Gastrocnemius medialis (tissue), 4 donors: ENCODE data around the gene PIP5KL1. TPM values are rescaled to one million over a fixed set of nuclear protein-coding genes. Genes with fewer than 3 reads are reported as not detected.

Experiments used
- ATAC-seq, 2 donors: fragments of 150-250 bp; one replicate each; pipeline ENCODE4 v1.9.1; 2016
- DNase-seq, 2 donors: peaks; one replicate each; pipeline ENCODE4 v3.0.0-alpha.2; 2019
- H3K27ac ChIP-seq, 4 donors: fragments of 200-600 bp; sonication (generic); 1 replicate in 1 of 4; 2 replicates in 3 of 4; pipeline ENCODE4 v1.5.1; 2016 to 2018; ENCODE audit warnings: mild to moderate bottlenecking in 2 of 4, moderate library complexity in 1 of 4
- H3K27me3 ChIP-seq, 3 donors: fragments of 200-600 bp; sonication (generic) in 2 of 3; 1 replicate in 1 of 3; 2 replicates in 2 of 3; pipeline versions ENCODE4 v1.5.1 to v1.6.0; 2016 to 2019; ENCODE audit warnings: mild to moderate bottlenecking in 1 of 3, moderate library complexity in 1 of 3
- H3K36me3 ChIP-seq, 2 donors: fragments of 200-600 bp; sonication (generic) in 1 of 2; one replicate each; pipeline ENCODE4 v1.5.1; 2017 to 2018
- H3K4me1 ChIP-seq, 2 donors: fragments of 200-600 bp; sonication (generic) in 1 of 2; one replicate each; pipeline ENCODE4 v1.5.1; 2016 to 2017; ENCODE audit warnings: mild to moderate bottlenecking in 2 of 2
- H3K4me3 ChIP-seq, 4 donors: fragments of 200-600 bp; sonication (generic) in 3 of 4; 1 replicate in 1 of 4; 2 replicates in 3 of 4; pipeline ENCODE4 v1.5.1; 2016 to 2019; ENCODE audit warnings: mild to moderate bottlenecking in 2 of 4
- H3K9me3 ChIP-seq, 3 donors: fragments of 200-600 bp; sonication (generic) in 2 of 3; 1 replicate in 1 of 3; 2 replicates in 2 of 3; pipeline ENCODE4 v1.5.1; 2016 to 2019
- POLR2A ChIP-seq, 2 donors: fragments of 450-650 bp; IDR thresholded peaks; one replicate each; pipeline ENCODE4 v1.6.1; 2017; ENCODE audit warnings: antibody characterized with exemption in 2 of 2, mild to moderate bottlenecking in 2 of 2, moderate library complexity in 2 of 2
- in situ Hi-C, 4 donors: fragments of 200-750 bp; cut with MboI; loops; one replicate each; pipeline versions ENCODE4 v1.15.0 to v1.8.0; 2017; ENCODE audit warnings: low sequenced_read_pairs in 4 of 4
- intact Hi-C: fragments of 100-400 bp; cut with DNase I; formaldehyde crosslinking; loops from one replicate; pipeline ENCODE4 v1.15.1; 2023; ENCODE audit warnings: low total_unique reads
- total RNA-seq, 4 donors: library from RNA; depleted of rRNA; stranded (reverse); fragments of >200 nt; gene quantifications; one replicate each; pipeline versions ENCODE4 v1.1.0 to v1.2.3, GENCODE V29; 2016
- TF ChIP-seq, protein P1 (sequence below), 5 experiments: fragments of 450-650 bp in 3 of 5; fragments of 200-600 bp in 2 of 5; sonication (generic) in 2 of 5; IDR thresholded peaks in 4 of 5; conservative IDR thresholded peaks in 1 of 5; 1 replicate in 4 of 5; 2 replicates in 1 of 5; pipeline ENCODE4 v1.5.1; 2016 to 2019; ENCODE audit warnings: antibody characterized with exemption in 5 of 5, mild to moderate bottlenecking in 3 of 5, moderate library complexity in 3 of 5

PIP5KL1 gene
- total RNA-seq, 4 donors from 2014 or later = 4.2 TPM; not detected in 3

DNA sequence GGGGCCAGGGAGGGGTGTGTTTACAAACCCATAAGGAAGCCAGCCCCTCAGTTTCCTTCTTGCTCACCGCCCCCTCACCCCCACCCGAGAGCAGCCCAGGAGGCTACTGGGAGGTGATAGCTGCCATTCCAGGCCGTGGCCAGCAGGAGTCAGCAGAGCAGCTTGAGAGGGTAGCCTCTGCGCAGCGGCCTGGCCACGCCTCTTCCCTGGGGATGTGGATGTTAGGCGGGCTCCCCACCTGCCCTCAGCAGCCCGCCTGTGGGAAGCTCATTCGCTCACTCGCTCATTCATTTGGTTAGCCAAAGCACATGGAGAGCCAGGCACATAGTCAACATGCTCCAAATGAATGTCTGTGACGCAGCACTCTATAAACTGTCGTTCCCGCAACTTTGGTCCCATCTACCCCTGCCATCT, 13.2 kb upstream of the PIP5KL1 start:
- no peaks in the 10 kb centered on the region for H3K9me3 ChIP-seq
- in situ Hi-C loops = loop anchor here in 1 of 4 donors (5.0 kb wide), 1 partner anchor 89 kb away; no protein-coding TSS in a partner anchor
- H3K27ac ChIP-seq = no peak overlapping the region
- peak; percentile 46 to 79 for DNase-seq
- ATAC-seq = peak; percentile 53 to 74
- H3K4me3 ChIP-seq = no peak overlapping the region
- H3K36me3 ChIP-seq = peaks cover 0 to 7% of the 10 kb centered on the region in 2 donors
- no peak for TF ChIP-seq POLR2A (IDR thresholded peaks at IDR 0.05)
- TF ChIP-seq, protein P1, sequence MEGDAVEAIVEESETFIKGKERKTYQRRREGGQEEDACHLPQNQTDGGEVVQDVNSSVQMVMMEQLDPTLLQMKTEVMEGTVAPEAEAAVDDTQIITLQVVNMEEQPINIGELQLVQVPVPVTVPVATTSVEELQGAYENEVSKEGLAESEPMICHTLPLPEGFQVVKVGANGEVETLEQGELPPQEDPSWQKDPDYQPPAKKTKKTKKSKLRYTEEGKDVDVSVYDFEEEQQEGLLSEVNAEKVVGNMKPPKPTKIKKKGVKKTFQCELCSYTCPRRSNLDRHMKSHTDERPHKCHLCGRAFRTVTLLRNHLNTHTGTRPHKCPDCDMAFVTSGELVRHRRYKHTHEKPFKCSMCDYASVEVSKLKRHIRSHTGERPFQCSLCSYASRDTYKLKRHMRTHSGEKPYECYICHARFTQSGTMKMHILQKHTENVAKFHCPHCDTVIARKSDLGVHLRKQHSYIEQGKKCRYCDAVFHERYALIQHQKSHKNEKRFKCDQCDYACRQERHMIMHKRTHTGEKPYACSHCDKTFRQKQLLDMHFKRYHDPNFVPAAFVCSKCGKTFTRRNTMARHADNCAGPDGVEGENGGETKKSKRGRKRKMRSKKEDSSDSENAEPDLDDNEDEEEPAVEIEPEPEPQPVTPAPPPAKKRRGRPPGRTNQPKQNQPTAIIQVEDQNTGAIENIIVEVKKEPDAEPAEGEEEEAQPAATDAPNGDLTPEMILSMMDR (IDR thresholded peaks at IDR 0.05 in 4 of 5, conservative IDR thresholded peaks at IDR 0.05 in 1 of 5) = peak; percentile 75 to 90 (median 84)
- intact Hi-C loops = loop anchor here (1.0 to 5.0 kb wide), 2 partner anchors 92 to 174 kb away; no protein-coding TSS in a partner anchor
- peaks cover 7 to 12% of the 10 kb centered on the region in 2 donors for H3K4me1 ChIP-seq
- no peaks in the 10 kb centered on the region for H3K27me3 ChIP-seq

DNA sequence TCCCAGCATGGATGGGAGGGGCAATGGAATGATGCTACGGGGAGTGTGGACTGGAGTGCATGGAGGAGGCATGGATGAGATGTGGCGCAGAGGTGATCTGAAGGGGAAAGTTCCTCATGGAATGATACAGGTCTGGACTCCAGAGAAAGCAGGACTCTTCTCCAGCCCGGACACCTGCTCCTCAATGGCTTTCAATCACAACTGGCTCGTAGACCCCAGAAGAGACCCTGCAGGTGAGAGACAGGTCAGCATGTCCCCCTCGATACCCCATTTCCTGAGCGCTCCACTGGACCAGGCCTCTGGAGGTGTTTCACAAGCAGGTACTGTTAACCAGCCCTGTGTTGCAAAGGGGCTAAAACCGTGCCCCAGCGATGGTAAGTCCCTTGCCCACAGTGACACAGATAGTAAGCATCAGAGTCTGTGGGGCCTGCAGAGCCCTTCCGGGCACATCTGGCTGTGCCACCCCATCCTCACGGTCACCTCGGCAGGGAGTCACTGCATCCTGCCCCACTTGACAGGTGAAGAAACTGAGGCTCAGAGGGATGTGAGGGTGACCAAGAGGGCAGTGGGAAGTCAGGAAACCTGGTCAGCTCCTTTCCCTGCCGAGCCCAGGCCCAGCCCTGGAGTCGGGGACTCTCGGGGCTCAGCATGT, 12.6 kb upstream of the PIP5KL1 start:
- TF ChIP-seq POLR2A (IDR thresholded peaks at IDR 0.05) = no peak
- TF ChIP-seq, protein P1 (IDR thresholded peaks at IDR 0.05 in 4 of 5, conservative IDR thresholded peaks at IDR 0.05 in 1 of 5) = peak in 1 of 5 experiments; percentile 20
- no peak for ATAC-seq
- in situ Hi-C loops (loop anchor here in 1 of 4 donors (5.0 kb wide), 1 partner anchor 89 kb away; no protein-coding TSS in a partner anchor), intact Hi-C loops (loop anchor here (1.0 to 5.0 kb wide), 2 partner anchors 92 to 174 kb away; no protein-coding TSS in a partner anchor)
- no peaks in the 10 kb centered on the region for H3K9me3 ChIP-seq
- no peak for DNase-seq
- no peak overlapping the region for H3K4me3 ChIP-seq
- H3K36me3 ChIP-seq = peaks cover 0 to 7% of the 10 kb centered on the region in 2 donors
- H3K4me1 ChIP-seq = peaks cover 9 to 13% of the 10 kb centered on the region in 2 donors
- no peaks in the 10 kb centered on the region for H3K27me3 ChIP-seq
- H3K27ac ChIP-seq = no peak overlapping the region

DNA sequence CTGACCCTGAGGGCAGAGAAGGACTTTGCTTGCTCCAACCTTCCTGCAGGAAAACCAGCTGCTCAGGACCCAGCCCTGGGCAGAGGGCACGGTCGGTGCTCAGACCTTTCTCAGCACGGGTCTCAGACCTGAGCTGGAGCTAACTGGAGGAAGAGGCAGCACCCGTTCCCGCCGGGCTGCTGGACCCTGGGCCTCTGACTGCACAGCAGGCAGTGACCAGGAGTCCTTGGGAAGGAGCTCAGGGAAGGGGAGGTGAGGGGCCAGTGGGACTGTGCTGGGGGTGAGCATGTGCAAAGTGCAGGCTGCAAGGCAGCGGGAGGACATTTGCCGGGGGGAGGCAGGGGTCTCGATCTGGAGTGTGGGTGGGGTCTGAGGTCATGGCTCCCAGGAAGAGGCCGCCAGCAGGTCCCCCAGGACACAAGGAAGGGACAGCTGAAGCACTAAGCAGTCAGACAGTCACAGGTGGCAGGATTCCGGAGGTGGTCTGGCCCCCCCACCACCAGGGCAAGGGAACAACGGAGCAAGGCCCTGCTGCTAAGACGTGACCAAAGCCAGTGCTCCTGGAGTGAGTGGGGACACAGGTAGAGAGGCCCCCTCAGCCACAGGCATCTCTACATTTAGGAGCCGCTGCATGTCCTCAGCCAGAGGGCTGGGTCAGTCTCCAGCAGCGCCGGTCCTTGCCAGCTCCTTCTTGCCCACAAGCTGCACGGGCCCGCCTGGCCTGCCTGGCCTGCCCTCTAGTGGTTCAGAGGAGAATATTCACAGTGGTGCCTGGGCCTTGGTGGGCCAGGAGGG, 11.8 kb upstream of the PIP5KL1 start:
- Histone ChIP-seq H3K4me3 (no peak overlapping the region), H3K9me3 (no peaks in the 10 kb centered on the region), H3K27me3 (no peaks in the 10 kb centered on the region), H3K36me3 (peaks cover 0 to 7% of the 10 kb centered on the region in 2 donors), H3K4me1 (peaks cover 16 to 17% of the 10 kb centered on the region in 2 donors), H3K27ac (no peak overlapping the region)
- no peak for TF ChIP-seq POLR2A (IDR thresholded peaks at IDR 0.05)
- TF ChIP-seq, protein P1 (IDR thresholded peaks at IDR 0.05 in 4 of 5, conservative IDR thresholded peaks at IDR 0.05 in 1 of 5) = peak; percentile 85 to 92 (median 89)
- ATAC-seq (peak; percentile 58 to 66), DNase-seq (peak; percentile 54 to 81)
- in situ Hi-C loops = loop anchor here in 1 of 4 donors (5.0 kb wide), 1 partner anchor 90 kb away; no protein-coding TSS in a partner anchor
- intact Hi-C loops = loop anchor here (1.0 to 5.0 kb wide), 2 partner anchors 93 to 175 kb away; no protein-coding TSS in a partner anchor

DNA sequence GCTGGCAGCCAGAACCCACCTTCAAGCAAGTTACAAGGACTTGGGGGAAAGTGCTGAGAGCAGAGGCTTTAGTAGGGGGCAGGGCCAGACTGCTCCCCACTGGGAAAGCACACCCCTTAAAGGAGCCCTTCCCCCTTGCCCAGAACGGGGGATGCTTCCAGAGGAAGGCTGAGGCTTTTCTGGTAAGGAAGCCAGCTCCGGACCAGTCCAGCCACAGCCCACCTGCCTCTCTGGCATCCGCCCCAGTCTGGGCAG, 11.3 kb upstream of the PIP5KL1 start:
- H3K36me3 ChIP-seq = peaks cover 0 to 7% of the 10 kb centered on the region in 2 donors
- no peaks in the 10 kb centered on the region for H3K9me3 ChIP-seq
- no peak overlapping the region for H3K27ac ChIP-seq
- intact Hi-C loops (loop anchor here (5.0 kb wide), 1 partner anchor 175 kb away; no protein-coding TSS in a partner anchor), in situ Hi-C loops (loop anchor here in 1 of 4 donors (5.0 kb wide), 1 partner anchor 90 kb away; no protein-coding TSS in a partner anchor)
- no peaks in the 10 kb centered on the region for H3K27me3 ChIP-seq
- H3K4me1 ChIP-seq = peaks cover 20 to 22% of the 10 kb centered on the region in 2 donors
- TF ChIP-seq, protein P1 (IDR thresholded peaks at IDR 0.05 in 4 of 5, conservative IDR thresholded peaks at IDR 0.05 in 1 of 5) = no peak
- no peak for TF ChIP-seq POLR2A (IDR thresholded peaks at IDR 0.05)
- no peak for DNase-seq
- H3K4me3 ChIP-seq = no peak overlapping the region
- no peak for ATAC-seq
